MM.1S (cell line): ENCODE data around the gene ZDHHC22.

Source experiments
- DNase-seq: peaks from one replicate; pipeline ENCODE4 v3.0.0-alpha.2; 2015
- H2AFZ ChIP-seq: fragments of 300-600 bp; sonication (generic); 2 replicates; pipeline ENCODE4 v1.6.0; 2016; ENCODE audit warnings: antibody characterized with exemption, low read length
- H3F3A ChIP-seq: fragments of 300-600 bp; sonication (generic); 2 replicates; pipeline ENCODE4 v1.6.1; 2016; ENCODE audit warnings: mild to moderate bottlenecking, antibody characterized with exemption, low read length, moderate library complexity, mixed read lengths; ENCODE audit not compliant: insufficient read depth
- H3K27ac ChIP-seq: fragments of 300-600 bp; sonication (generic); 2 replicates; pipeline ENCODE4 v1.5.1; 2016; ENCODE audit warnings: mild to moderate bottlenecking, low read length
- H3K27me3 ChIP-seq: fragments of 300-600 bp; sonication (generic); replicated peaks from 2 replicates; pipeline ENCODE4 v1.6.0; 2016; ENCODE audit warnings: low read length; ENCODE audit not compliant: insufficient read depth
- H3K36me3 ChIP-seq: fragments of 300-600 bp; sonication (generic); replicated peaks from 2 replicates; pipeline ENCODE4 v1.6.1; 2016; ENCODE audit warnings: mild to moderate bottlenecking, low read length, mixed read lengths; ENCODE audit not compliant: insufficient read depth
- H3K4me1 ChIP-seq: fragments of 300-600 bp; sonication (generic); 2 replicates; pipeline ENCODE4 v1.6.1; 2016; ENCODE audit warnings: low read length, mixed read lengths
- H3K4me2 ChIP-seq: fragments of 300-600 bp; sonication (generic); 2 replicates; pipeline ENCODE4 v1.6.0; 2016; ENCODE audit warnings: low read depth, low read length
- H3K4me3 ChIP-seq: fragments of 300-600 bp; sonication (generic); 2 replicates; pipeline ENCODE4 v1.5.1; 2016; ENCODE audit warnings: low read length, mixed read lengths
- H3K79me2 ChIP-seq: fragments of 300-600 bp; sonication (generic); 2 replicates; pipeline ENCODE4 v1.6.1; 2016; ENCODE audit warnings: mixed run types, low read length, mixed read lengths
- H3K9ac ChIP-seq: fragments of 300-600 bp; sonication (generic); 2 replicates; pipeline ENCODE4 v1.6.1; 2016; ENCODE audit warnings: low read length, mixed read lengths
- H3K9me2 ChIP-seq: fragments of 300-600 bp; sonication (generic); replicated peaks from 2 replicates; pipeline ENCODE4 v1.6.1; 2016; ENCODE audit warnings: mild to moderate bottlenecking, low read length, mixed read lengths; ENCODE audit not compliant: insufficient read depth
- H3K9me3 ChIP-seq: fragments of 300-600 bp; sonication (generic); replicated peaks from 2 replicates; pipeline ENCODE4 v1.6.1; 2016; ENCODE audit warnings: mild to moderate bottlenecking, low read length, mixed read lengths; ENCODE audit not compliant: insufficient read depth
- H4K20me1 ChIP-seq: fragments of 300-600 bp; sonication (generic); 2 replicates; pipeline ENCODE4 v1.6.1; 2016; ENCODE audit warnings: mild to moderate bottlenecking, low read length, moderate library complexity, mixed read lengths; ENCODE audit not compliant: insufficient read depth
- CTCF ChIP-seq: fragments of 300-600 bp; sonication (generic); IDR thresholded peaks from 2 replicates; pipeline ENCODE4 v1.5.1; 2016; ENCODE audit warnings: antibody characterized with exemption, low read length, mixed read lengths
- EZH2 ChIP-seq: fragments of 300-600 bp; sonication (generic); optimal IDR thresholded peaks from 2 replicates; pipeline ENCODE3; 2017; ENCODE audit warnings: low read depth, mild to moderate bottlenecking, antibody characterized with exemption, low read length, mixed read lengths
- EZH2phosphoT487 ChIP-seq: fragments of 300-600 bp; sonication (generic); IDR thresholded peaks from 2 replicates; pipeline ENCODE4 v1.6.1; 2018; ENCODE audit warnings: antibody characterized with exemption, low read length

The ZDHHC22 gene

GRCh38 chr14:77125823-77126325 lies 15.7 kb downstream of the ZDHHC22 start:
- Histone ChIP-seq H3K4me1 (peaks cover 10% of the 10 kb centered on the region), H2AFZ (no peak overlapping the region), H3K9me2 (no peaks in the 10 kb centered on the region), H3K4me3 (no peak overlapping the region), H3K79me2 (no peaks in the 10 kb centered on the region), H3K27me3 (peaks cover 10% of the 10 kb centered on the region), H3K4me2 (no peak overlapping the region), H3K9ac (no peak overlapping the region), H3K9me3 (no peaks in the 10 kb centered on the region), H3K27ac (no peak overlapping the region), H4K20me1 (no peaks in the 10 kb centered on the region), H3F3A (peaks cover 8% of the 10 kb centered on the region), H3K36me3 (no peaks in the 10 kb centered on the region)
- no peak for DNase-seq
- TF ChIP-seq EZH2phosphoT487 (no peak), EZH2 (no peak), CTCF (no peak)

GRCh38 chr14:77125281-77125801 lies 16.2 kb downstream of the ZDHHC22 start:
- no peak for TF ChIP-seq CTCF
- TF ChIP-seq EZH2phosphoT487 = no peak
- no peak for TF ChIP-seq EZH2
- no peak overlapping the region for H3K27ac ChIP-seq
- H3K36me3 ChIP-seq = no peaks in the 10 kb centered on the region
- H3K27me3 ChIP-seq = peaks cover 10% of the 10 kb centered on the region
- H3F3A ChIP-seq = peaks cover 11% of the 10 kb centered on the region
- H2AFZ ChIP-seq = no peak overlapping the region
- H3K9ac ChIP-seq = no peak overlapping the region
- peak overlapping the region; percentile 55; the same call in 1 of the 2 replicates for H3K4me2 ChIP-seq
- H3K9me3 ChIP-seq = no peaks in the 10 kb centered on the region
- H3K79me2 ChIP-seq = no peaks in the 10 kb centered on the region
- H3K4me1 ChIP-seq = peaks cover 14% of the 10 kb centered on the region
- H4K20me1 ChIP-seq = no peaks in the 10 kb centered on the region
- DNase-seq = no peak
- H3K4me3 ChIP-seq = peak overlapping the region; percentile 31; the same call in 1 of the 2 replicates
- no peaks in the 10 kb centered on the region for H3K9me2 ChIP-seq

- Histone ChIP-seq H3K27me3 (peaks cover 10% of the 10 kb centered on the region), H3K9me2 (no peaks in the 10 kb centered on the region), H3K79me2 (no peaks in the 10 kb centered on the region), H3K4me3 (peak overlapping the region; percentile 52), H3F3A (peaks cover 11% of the 10 kb centered on the region), H3K9me3 (no peaks in the 10 kb centered on the region), H2AFZ (no peak overlapping the region), H3K9ac (no peak overlapping the region), H3K27ac (no peak overlapping the region), H3K4me1 (peaks cover 19% of the 10 kb centered on the region), H4K20me1 (no peaks in the 10 kb centered on the region), H3K4me2 (peak overlapping the region; percentile 79), H3K36me3 (no peaks in the 10 kb centered on the region)
- TF ChIP-seq CTCF (peak; percentile 13), EZH2phosphoT487 (no peak)
- no peak for DNase-seq
Measured at GRCh38 chr14:77124345-77125280, 17.0 kb downstream of the ZDHHC22 start.
